Activated CD8-positive, alpha-beta memory T cell treated with anti-CD3 and anti-CD28 coated beads, Interleukin-2, amount 50 U/mL, for 1 hour (primary cell): Measurements from ENCODE around the gene KLK8.

Experiments
- DNase-seq: peaks from one replicate; pipeline ENCODE4 v3.0.0-alpha.2; 2020; ENCODE audit errors: extremely low read depth

Gene KLK8

GRCh38 chr19:50947123-50947522, 54.3 kb downstream of the KLK8 start:
- no peak for DNase-seq
